Gastrocnemius medialis (tissue), 4 donors: ENCODE results near the gene CLDND2.

Experiments used
- POLR2A ChIP-seq, 2 donors: fragments of 450-650 bp; IDR thresholded peaks; one replicate each; pipeline ENCODE4 v1.6.1; 2017; ENCODE audit warnings: antibody characterized with exemption in 2 of 2, mild to moderate bottlenecking in 2 of 2, moderate library complexity in 2 of 2
- TF ChIP-seq, protein P1 (sequence below), 5 experiments: fragments of 450-650 bp in 3 of 5; fragments of 200-600 bp in 2 of 5; sonication (generic) in 2 of 5; IDR thresholded peaks in 4 of 5; conservative IDR thresholded peaks in 1 of 5; 1 replicate in 4 of 5; 2 replicates in 1 of 5; pipeline ENCODE4 v1.5.1; 2016 to 2019; ENCODE audit warnings: antibody characterized with exemption in 5 of 5, mild to moderate bottlenecking in 3 of 5, moderate library complexity in 3 of 5

GRCh38 chr19:51317968-51318367, 50.8 kb downstream of the CLDND2 start:
- TF ChIP-seq, protein P1, sequence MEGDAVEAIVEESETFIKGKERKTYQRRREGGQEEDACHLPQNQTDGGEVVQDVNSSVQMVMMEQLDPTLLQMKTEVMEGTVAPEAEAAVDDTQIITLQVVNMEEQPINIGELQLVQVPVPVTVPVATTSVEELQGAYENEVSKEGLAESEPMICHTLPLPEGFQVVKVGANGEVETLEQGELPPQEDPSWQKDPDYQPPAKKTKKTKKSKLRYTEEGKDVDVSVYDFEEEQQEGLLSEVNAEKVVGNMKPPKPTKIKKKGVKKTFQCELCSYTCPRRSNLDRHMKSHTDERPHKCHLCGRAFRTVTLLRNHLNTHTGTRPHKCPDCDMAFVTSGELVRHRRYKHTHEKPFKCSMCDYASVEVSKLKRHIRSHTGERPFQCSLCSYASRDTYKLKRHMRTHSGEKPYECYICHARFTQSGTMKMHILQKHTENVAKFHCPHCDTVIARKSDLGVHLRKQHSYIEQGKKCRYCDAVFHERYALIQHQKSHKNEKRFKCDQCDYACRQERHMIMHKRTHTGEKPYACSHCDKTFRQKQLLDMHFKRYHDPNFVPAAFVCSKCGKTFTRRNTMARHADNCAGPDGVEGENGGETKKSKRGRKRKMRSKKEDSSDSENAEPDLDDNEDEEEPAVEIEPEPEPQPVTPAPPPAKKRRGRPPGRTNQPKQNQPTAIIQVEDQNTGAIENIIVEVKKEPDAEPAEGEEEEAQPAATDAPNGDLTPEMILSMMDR (IDR thresholded peaks at IDR 0.05 in 4 of 5, conservative IDR thresholded peaks at IDR 0.05 in 1 of 5): no peak
- TF ChIP-seq POLR2A (IDR thresholded peaks at IDR 0.05): no peak
